HL-60 (cell line): Measurements from ENCODE around the gene MFAP2.

Experiments used
- DNase-seq, 2 experiments: peaks; one replicate each; pipeline ENCODE4 v3.0.0-alpha.2; 2010 to 2020; ENCODE audit warnings: low read depth in 1 of 2, low spot score in 1 of 2
- H3K27ac ChIP-seq: fragments of 250-450 bp; sonication (Bioruptor Pico); replicated peaks from 2 replicates; pipeline ENCODE4 v1.5.1; 2020; ENCODE audit warnings: mild to moderate bottlenecking, moderate library complexity
- H3K27me3 ChIP-seq: fragments of 250-450 bp; sonication (Bioruptor Pico); 2 replicates; pipeline ENCODE4 v1.5.1; 2021; ENCODE audit warnings: mild to moderate bottlenecking, moderate library complexity; ENCODE audit not compliant: insufficient read depth, poor library complexity, severe bottlenecking
- H3K4me3 ChIP-seq: replicated peaks from 2 replicates; pipeline ENCODE4 v1.5.1; 2011; ENCODE audit warnings: mild to moderate bottlenecking, control low read depth, low read length; ENCODE audit not compliant: insufficient read depth
- CTCF ChIP-seq: IDR thresholded peaks from one replicate; pipeline ENCODE4 v1.5.1; 2011; ENCODE audit warnings: low read length, control low read depth, inconsistent platforms; ENCODE audit not compliant: insufficient read depth
- GABPA ChIP-seq: IDR thresholded peaks from 2 replicates; pipeline ENCODE4 v1.6.1; 2012; ENCODE audit warnings: low read depth
- POLR2AphosphoS5 ChIP-seq: IDR thresholded peaks from 2 replicates; pipeline ENCODE4 v1.6.1; 2012; ENCODE audit warnings: low read depth
- REST ChIP-seq: IDR thresholded peaks from 2 replicates; pipeline ENCODE4 v1.6.1; 2012; ENCODE audit warnings: low read depth; ENCODE audit not compliant: insufficient replicate concordance
- SPI1 ChIP-seq: IDR thresholded peaks from 2 replicates; pipeline ENCODE4 v1.6.1; 2012; ENCODE audit warnings: low read depth, mild to moderate bottlenecking, borderline replicate concordance

MFAP2 gene

GRCh38 chr1:17004466-17005364 lies 24.3 kb upstream of the MFAP2 start:
- H3K27me3 ChIP-seq = no peaks in the 10 kb centered on the region
- no peak for DNase-seq
- H3K27ac ChIP-seq = no peak overlapping the region
- TF ChIP-seq SPI1 (no peak), POLR2AphosphoS5 (no peak), CTCF (no peak), GABPA (no peak), REST (no peak)
- no peak overlapping the region for H3K4me3 ChIP-seq

GRCh38 chr1:17002524-17002902 lies 22.1 kb upstream of the MFAP2 start:
- Histone ChIP-seq H3K4me3 (no peak overlapping the region), H3K27ac (no peak overlapping the region), H3K27me3 (no peaks in the 10 kb centered on the region)
- no peak for TF ChIP-seq POLR2AphosphoS5
- no peak for DNase-seq

- H3K27me3 ChIP-seq = no peaks in the 10 kb centered on the region
- H3K27ac ChIP-seq = no peak overlapping the region
- no peak for DNase-seq
- TF ChIP-seq CTCF = no peak
- TF ChIP-seq POLR2AphosphoS5 = no peak
- TF ChIP-seq REST = no peak
- no peak for TF ChIP-seq SPI1
- TF ChIP-seq GABPA = no peak
- no peak overlapping the region for H3K4me3 ChIP-seq
Measured at GRCh38 chr1:17001760-17002523, 21.5 kb upstream of the MFAP2 start.

GRCh38 chr1:16999863-17000262 lies 19.4 kb upstream of the MFAP2 start:
- H3K27ac ChIP-seq = no peak overlapping the region
- TF ChIP-seq GABPA = no peak
- TF ChIP-seq CTCF = no peak
- no peak for TF ChIP-seq POLR2AphosphoS5
- TF ChIP-seq SPI1 = no peak
- no peak for TF ChIP-seq REST
- DNase-seq = no peak

More at GRCh38 chr1:16999863-17000262, 19.4 kb upstream of the MFAP2 start:
- Histone ChIP-seq H3K4me3 (no peak overlapping the region), H3K27me3 (no peaks in the 10 kb centered on the region)
